Liver (tissue), 9 donors: Measurements from ENCODE around the gene SELENOM. TPM values are rescaled to one million over a fixed set of nuclear protein-coding genes. Genes with fewer than 3 reads are reported as not detected.

Experiments
- DNase-seq: peaks from one replicate; pipeline ENCODE4 v3.0.0-alpha.2; 2017; ENCODE audit warnings: low spot score
- H3K27ac ChIP-seq, 2 donors: one replicate each; pipeline ENCODE4 v1.7.0; 2013; ENCODE audit warnings: inconsistent platforms in 2 of 2, low read length in 2 of 2, control low read depth in 1 of 2, low read depth in 1 of 2, mild to moderate bottlenecking in 1 of 2
- H3K27me3 ChIP-seq, 4 donors: one replicate each; pipeline versions ENCODE4 v1.6.1 to v1.7.0; 2013; ENCODE audit warnings: low read length in 3 of 4, inconsistent platforms in 1 of 4, mild to moderate bottlenecking in 1 of 4, moderate library complexity in 1 of 4; ENCODE audit not compliant: control insufficient read depth in 4 of 4, insufficient read depth in 4 of 4
- H3K36me3 ChIP-seq, 4 donors: one replicate each; pipeline versions ENCODE4 v1.6.1 to v1.7.0; 2013; ENCODE audit warnings: low read length in 3 of 4, mild to moderate bottlenecking in 3 of 4, low read depth in 1 of 4, moderate library complexity in 1 of 4; ENCODE audit not compliant: control insufficient read depth in 4 of 4, insufficient read depth in 3 of 4
- H3K4me1 ChIP-seq, 4 donors: one replicate each; pipeline versions ENCODE4 v1.6.1 to v1.7.0; 2013; ENCODE audit warnings: low read length in 3 of 4, mild to moderate bottlenecking in 3 of 4, moderate library complexity in 1 of 4; ENCODE audit not compliant: control insufficient read depth in 4 of 4, insufficient read depth in 4 of 4
- H3K4me3 ChIP-seq, 3 donors: one replicate each; pipeline versions ENCODE4 v1.6.1 to v1.7.0; 2013; ENCODE audit warnings: low read length in 3 of 3, control low read depth in 1 of 3, low read depth in 1 of 3, mild to moderate bottlenecking in 1 of 3
- H3K9ac ChIP-seq, 2 donors: one replicate each; pipeline ENCODE4 v1.7.0; 2013; ENCODE audit warnings: low read length in 2 of 2, mild to moderate bottlenecking in 2 of 2, moderate library complexity in 2 of 2, control low read depth in 1 of 2, low read depth in 1 of 2
- H3K9me3 ChIP-seq, 4 donors: one replicate each; pipeline versions ENCODE4 v1.6.1 to v1.7.0; 2013; ENCODE audit warnings: low read length in 3 of 4; ENCODE audit not compliant: control insufficient read depth in 4 of 4
- EGR1 ChIP-seq, 2 donors: IDR thresholded peaks; 2 replicates each; pipeline ENCODE4 v1.6.1; 2016 to 2018; ENCODE audit warnings: antibody characterized with exemption in 2 of 2, low read depth in 2 of 2
- FOXA1 ChIP-seq: IDR thresholded peaks from 2 replicates; pipeline ENCODE4 v1.6.1; 2016; ENCODE audit warnings: antibody characterized with exemption
- FOXA2 ChIP-seq: IDR thresholded peaks from 2 replicates; pipeline ENCODE4 v1.6.1; 2016; ENCODE audit warnings: antibody characterized with exemption
- GABPA ChIP-seq, 2 donors: IDR thresholded peaks in 1 of 2; conservative IDR thresholded peaks in 1 of 2; 2 replicates each; pipeline ENCODE4 v1.6.1; 2016; ENCODE audit warnings: antibody characterized with exemption in 2 of 2, mild to moderate bottlenecking in 1 of 2, moderate library complexity in 1 of 2
- HNF4A ChIP-seq, 2 donors: conservative IDR thresholded peaks; 2 replicates each; pipeline ENCODE4 v1.6.1; 2016; ENCODE audit warnings: antibody characterized with exemption in 2 of 2, mild to moderate bottlenecking in 2 of 2
- HNF4G ChIP-seq: IDR thresholded peaks from 2 replicates; pipeline ENCODE4 v1.6.1; 2016; ENCODE audit warnings: antibody characterized with exemption
- JUND ChIP-seq, 2 donors: IDR thresholded peaks; 2 replicates each; pipeline ENCODE4 v1.6.1; 2016; ENCODE audit warnings: antibody characterized with exemption in 2 of 2
- NR2F2 ChIP-seq: IDR thresholded peaks from 2 replicates; pipeline ENCODE4 v1.6.1; 2016; ENCODE audit warnings: antibody characterized with exemption
- RAD21 ChIP-seq, 2 donors: IDR thresholded peaks; 2 replicates each; pipeline ENCODE4 v1.6.1; 2016; ENCODE audit warnings: antibody characterized with exemption in 2 of 2, mild to moderate bottlenecking in 2 of 2
- RXRA ChIP-seq, 2 donors: IDR thresholded peaks; 2 replicates each; pipeline ENCODE4 v1.6.1; 2017 to 2018; ENCODE audit warnings: antibody characterized with exemption in 2 of 2, mild to moderate bottlenecking in 1 of 2
- SP1 ChIP-seq: IDR thresholded peaks from 2 replicates; pipeline ENCODE4 v1.6.1; 2018; ENCODE audit warnings: antibody characterized with exemption, mild to moderate bottlenecking
- TAF1 ChIP-seq: conservative IDR thresholded peaks from 2 replicates; pipeline ENCODE4 v1.6.1; 2016; ENCODE audit warnings: antibody characterized with exemption, mild to moderate bottlenecking
- YY1 ChIP-seq: IDR thresholded peaks from 2 replicates; pipeline ENCODE4 v1.6.1; 2016; ENCODE audit warnings: antibody characterized with exemption, mild to moderate bottlenecking
- WGBS: extraction: QIAGEN DNeasy Blood & Tissue Kit; methylation state at CpG from one replicate; pipeline ENCODE4 v1.1.7; 2013; 5-methylcytosine and 5-hydroxymethylcytosine counted together
- polyA plus RNA-seq, 2 donors: library from polyadenylated mRNA; stranded (reverse) in 1 of 2; unstranded in 1 of 2; fragments of 200-250 nt in 1 of 2; fragments of >200 nt in 1 of 2; fragmentation: Nextera tagmentation in 1 of 2; extraction: Ambion mirVana in 1 of 2; gene quantifications; one replicate each; pipeline versions ENCODE4 v1.2.1 to v1.2.3, GENCODE V29; 2013 to 2015
- total RNA-seq, 2 donors: library from RNA; depleted of rRNA; stranded (reverse); fragments of >200 nt; gene quantifications; one replicate each; pipeline ENCODE4 v1.2.3, GENCODE V29; 2014
- TF ChIP-seq, protein P1 (sequence below): fragments of 150-350 bp; IDR thresholded peaks from 2 replicates; pipeline ENCODE4 v1.5.1; 2017; ENCODE audit warnings: improper control_type of control experiment, low read depth, low read length; ENCODE audit not compliant: missing input control
- TF ChIP-seq, protein P2 (sequence below): IDR thresholded peaks from 2 replicates; pipeline ENCODE4 v1.6.1; 2016; ENCODE audit warnings: antibody characterized with exemption, mild to moderate bottlenecking
- TF ChIP-seq, protein P3 (sequence below): IDR thresholded peaks from 2 replicates; pipeline ENCODE4 v1.6.1; 2016; ENCODE audit warnings: antibody characterized with exemption
- TF ChIP-seq, protein P4 (sequence below): IDR thresholded peaks from 2 replicates; pipeline ENCODE4 v1.6.1; 2016; ENCODE audit warnings: antibody characterized with exemption
- TF ChIP-seq, protein P5 (sequence below): IDR thresholded peaks from 2 replicates; pipeline ENCODE4 v1.6.1; 2016; ENCODE audit warnings: antibody characterized with exemption
- donor health status: healthy.
- donor health status: healthy.
- donor health status: healthy.
- donor health status: healthy.
- donor health status: healthy.

Gene SELENOM
- total and polyA plus RNA-seq, 4 donors: 3.0 to 17.3 (median 12.2) TPM

DNA sequence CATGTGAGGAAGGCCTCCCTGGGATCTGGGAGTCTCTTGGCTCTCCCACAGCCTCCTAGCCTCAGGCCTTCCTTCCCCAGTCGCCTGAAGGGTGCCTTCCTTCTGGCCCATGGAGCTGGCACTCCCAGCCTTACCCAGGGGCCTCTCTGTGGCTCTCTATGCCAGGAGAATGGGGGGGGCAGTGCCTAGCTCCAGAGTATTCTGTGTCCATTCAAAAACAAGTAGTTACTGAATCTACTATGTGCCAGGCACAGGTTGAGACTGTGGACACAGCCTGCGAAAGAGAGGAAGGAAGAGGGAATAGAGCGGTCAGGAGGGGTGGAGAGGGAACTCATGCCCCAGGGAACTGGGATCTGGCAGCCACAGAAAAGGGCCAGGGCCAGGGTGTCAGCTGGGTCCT, 35.7 kb upstream of the SELENOM start:
- Histone ChIP-seq H3K27ac (no peak overlapping the region), H3K36me3 (no peaks in the 10 kb centered on the region), H3K4me1 (no peaks in the 10 kb centered on the region), H3K27me3 (no peaks in the 10 kb centered on the region), H3K9me3 (peaks cover 0 to 7% (median 2%) of the 10 kb centered on the region in 4 donors), H3K9ac (no peak overlapping the region), H3K4me3 (no peak overlapping the region)
- no peak for TF ChIP-seq TAF1
- TF ChIP-seq, protein P1, sequence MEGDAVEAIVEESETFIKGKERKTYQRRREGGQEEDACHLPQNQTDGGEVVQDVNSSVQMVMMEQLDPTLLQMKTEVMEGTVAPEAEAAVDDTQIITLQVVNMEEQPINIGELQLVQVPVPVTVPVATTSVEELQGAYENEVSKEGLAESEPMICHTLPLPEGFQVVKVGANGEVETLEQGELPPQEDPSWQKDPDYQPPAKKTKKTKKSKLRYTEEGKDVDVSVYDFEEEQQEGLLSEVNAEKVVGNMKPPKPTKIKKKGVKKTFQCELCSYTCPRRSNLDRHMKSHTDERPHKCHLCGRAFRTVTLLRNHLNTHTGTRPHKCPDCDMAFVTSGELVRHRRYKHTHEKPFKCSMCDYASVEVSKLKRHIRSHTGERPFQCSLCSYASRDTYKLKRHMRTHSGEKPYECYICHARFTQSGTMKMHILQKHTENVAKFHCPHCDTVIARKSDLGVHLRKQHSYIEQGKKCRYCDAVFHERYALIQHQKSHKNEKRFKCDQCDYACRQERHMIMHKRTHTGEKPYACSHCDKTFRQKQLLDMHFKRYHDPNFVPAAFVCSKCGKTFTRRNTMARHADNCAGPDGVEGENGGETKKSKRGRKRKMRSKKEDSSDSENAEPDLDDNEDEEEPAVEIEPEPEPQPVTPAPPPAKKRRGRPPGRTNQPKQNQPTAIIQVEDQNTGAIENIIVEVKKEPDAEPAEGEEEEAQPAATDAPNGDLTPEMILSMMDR: no peak
- no peak for TF ChIP-seq RAD21 (IDR thresholded peaks at IDR 0.05)
- TF ChIP-seq, protein P2, sequence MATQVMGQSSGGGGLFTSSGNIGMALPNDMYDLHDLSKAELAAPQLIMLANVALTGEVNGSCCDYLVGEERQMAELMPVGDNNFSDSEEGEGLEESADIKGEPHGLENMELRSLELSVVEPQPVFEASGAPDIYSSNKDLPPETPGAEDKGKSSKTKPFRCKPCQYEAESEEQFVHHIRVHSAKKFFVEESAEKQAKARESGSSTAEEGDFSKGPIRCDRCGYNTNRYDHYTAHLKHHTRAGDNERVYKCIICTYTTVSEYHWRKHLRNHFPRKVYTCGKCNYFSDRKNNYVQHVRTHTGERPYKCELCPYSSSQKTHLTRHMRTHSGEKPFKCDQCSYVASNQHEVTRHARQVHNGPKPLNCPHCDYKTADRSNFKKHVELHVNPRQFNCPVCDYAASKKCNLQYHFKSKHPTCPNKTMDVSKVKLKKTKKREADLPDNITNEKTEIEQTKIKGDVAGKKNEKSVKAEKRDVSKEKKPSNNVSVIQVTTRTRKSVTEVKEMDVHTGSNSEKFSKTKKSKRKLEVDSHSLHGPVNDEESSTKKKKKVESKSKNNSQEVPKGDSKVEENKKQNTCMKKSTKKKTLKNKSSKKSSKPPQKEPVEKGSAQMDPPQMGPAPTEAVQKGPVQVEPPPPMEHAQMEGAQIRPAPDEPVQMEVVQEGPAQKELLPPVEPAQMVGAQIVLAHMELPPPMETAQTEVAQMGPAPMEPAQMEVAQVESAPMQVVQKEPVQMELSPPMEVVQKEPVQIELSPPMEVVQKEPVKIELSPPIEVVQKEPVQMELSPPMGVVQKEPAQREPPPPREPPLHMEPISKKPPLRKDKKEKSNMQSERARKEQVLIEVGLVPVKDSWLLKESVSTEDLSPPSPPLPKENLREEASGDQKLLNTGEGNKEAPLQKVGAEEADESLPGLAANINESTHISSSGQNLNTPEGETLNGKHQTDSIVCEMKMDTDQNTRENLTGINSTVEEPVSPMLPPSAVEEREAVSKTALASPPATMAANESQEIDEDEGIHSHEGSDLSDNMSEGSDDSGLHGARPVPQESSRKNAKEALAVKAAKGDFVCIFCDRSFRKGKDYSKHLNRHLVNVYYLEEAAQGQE: no peak
- no peak for TF ChIP-seq YY1
- no peak for TF ChIP-seq EGR1 (IDR thresholded peaks at IDR 0.05; ENCODE audit: low read depth in 2 of 2)
- TF ChIP-seq, protein P3, sequence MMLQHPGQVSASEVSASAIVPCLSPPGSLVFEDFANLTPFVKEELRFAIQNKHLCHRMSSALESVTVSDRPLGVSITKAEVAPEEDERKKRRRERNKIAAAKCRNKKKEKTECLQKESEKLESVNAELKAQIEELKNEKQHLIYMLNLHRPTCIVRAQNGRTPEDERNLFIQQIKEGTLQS: no peak
- TF ChIP-seq SP1: no peak
- TF ChIP-seq, protein P4, sequence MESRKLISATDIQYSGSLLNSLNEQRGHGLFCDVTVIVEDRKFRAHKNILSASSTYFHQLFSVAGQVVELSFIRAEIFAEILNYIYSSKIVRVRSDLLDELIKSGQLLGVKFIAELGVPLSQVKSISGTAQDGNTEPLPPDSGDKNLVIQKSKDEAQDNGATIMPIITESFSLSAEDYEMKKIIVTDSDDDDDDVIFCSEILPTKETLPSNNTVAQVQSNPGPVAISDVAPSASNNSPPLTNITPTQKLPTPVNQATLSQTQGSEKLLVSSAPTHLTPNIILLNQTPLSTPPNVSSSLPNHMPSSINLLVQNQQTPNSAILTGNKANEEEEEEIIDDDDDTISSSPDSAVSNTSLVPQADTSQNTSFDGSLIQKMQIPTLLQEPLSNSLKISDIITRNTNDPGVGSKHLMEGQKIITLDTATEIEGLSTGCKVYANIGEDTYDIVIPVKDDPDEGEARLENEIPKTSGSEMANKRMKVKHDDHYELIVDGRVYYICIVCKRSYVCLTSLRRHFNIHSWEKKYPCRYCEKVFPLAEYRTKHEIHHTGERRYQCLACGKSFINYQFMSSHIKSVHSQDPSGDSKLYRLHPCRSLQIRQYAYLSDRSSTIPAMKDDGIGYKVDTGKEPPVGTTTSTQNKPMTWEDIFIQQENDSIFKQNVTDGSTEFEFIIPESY: no peak
- no peak for TF ChIP-seq FOXA2
- TF ChIP-seq FOXA1: no peak
- TF ChIP-seq HNF4G: no peak
- TF ChIP-seq, protein P5, sequence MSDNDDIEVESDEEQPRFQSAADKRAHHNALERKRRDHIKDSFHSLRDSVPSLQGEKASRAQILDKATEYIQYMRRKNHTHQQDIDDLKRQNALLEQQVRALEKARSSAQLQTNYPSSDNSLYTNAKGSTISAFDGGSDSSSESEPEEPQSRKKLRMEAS: no peak
- no peak for TF ChIP-seq GABPA (IDR thresholded peaks at IDR 0.05 in 1 of 2, conservative IDR thresholded peaks at IDR 0.05 in 1 of 2)
- no peak for TF ChIP-seq HNF4A (conservative IDR thresholded peaks at IDR 0.05)
- TF ChIP-seq JUND (IDR thresholded peaks at IDR 0.05): no peak
- no peak for TF ChIP-seq RXRA (IDR thresholded peaks at IDR 0.05)
- no peak for TF ChIP-seq NR2F2
- 75% methylated on average over 3 of the region's 3 CpGs for WGBS
- no peak for DNase-seq

DNA sequence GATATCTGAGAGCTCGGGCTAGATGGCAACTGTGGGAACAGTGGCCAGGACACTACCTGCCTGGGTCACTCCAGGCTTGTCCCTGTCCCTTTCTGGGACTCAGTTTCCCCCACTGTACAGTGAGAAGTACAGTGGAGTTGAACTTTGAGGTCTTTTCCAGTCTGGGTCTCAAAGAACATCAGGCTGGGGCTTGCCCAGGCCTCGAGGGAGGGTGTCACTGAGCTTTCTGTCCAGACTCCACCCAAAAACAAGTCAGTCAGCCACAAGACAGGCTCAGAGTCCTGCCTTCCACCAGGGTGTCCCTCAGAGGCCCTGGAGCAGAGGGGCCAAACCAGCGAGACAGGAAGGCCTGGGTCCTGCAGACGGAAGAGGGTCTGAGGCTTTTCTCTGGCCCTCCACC, 34.9 kb upstream of the SELENOM start:
- Histone ChIP-seq H3K27ac (no peak overlapping the region), H3K4me1 (no peaks in the 10 kb centered on the region), H3K27me3 (no peaks in the 10 kb centered on the region), H3K9ac (no peak overlapping the region), H3K36me3 (no peaks in the 10 kb centered on the region), H3K4me3 (no peak overlapping the region), H3K9me3 (peaks cover 0 to 3% (median 2%) of the 10 kb centered on the region in 4 donors)
- TF ChIP-seq SP1: no peak
- TF ChIP-seq, protein P2: no peak
- TF ChIP-seq, protein P3: no peak
- no peak for TF ChIP-seq HNF4G
- TF ChIP-seq EGR1 (IDR thresholded peaks at IDR 0.05; ENCODE audit: low read depth in 2 of 2): no peak
- no peak for TF ChIP-seq RAD21 (IDR thresholded peaks at IDR 0.05)
- no peak for TF ChIP-seq GABPA (IDR thresholded peaks at IDR 0.05 in 1 of 2, conservative IDR thresholded peaks at IDR 0.05 in 1 of 2)
- no peak for TF ChIP-seq YY1
- no peak for TF ChIP-seq JUND (IDR thresholded peaks at IDR 0.05)
- WGBS: 92% methylated on average over 4 of the region's 4 CpGs
- no peak for DNase-seq
